HG03066 (cell line): ENCODE results near the gene GPRC5A.
"Not testable (repeated sequence)": the region's sequence is repeated elsewhere in the genome, so short reads cannot be mapped to it uniquely, and the experiment has no call there.

Experiments used
- ATAC-seq: cut with Tn5 transposase; IDR thresholded peaks from one replicate; pipeline ENCODE4 v1.9.1; 2021; ENCODE audit warnings: low read depth; ENCODE audit not compliant: unreplicated experiment

Gene GPRC5A

GRCh38 chr12:12891080-12891880 is at the start of gene GPRC5A:
TSS of gene GPRC5A (plus strand) at chr12:12891562. CDS start at chr12:12908250, 16,688 bp downstream.
- peak; percentile 40 for ATAC-seq

GRCh38 chr12:12845794-12846243 is 45.5 kb upstream of the GPRC5A start:
- ATAC-seq: no peak

GRCh38 chr12:12846780-12847179 is 44.6 kb upstream of the GPRC5A start:
- not testable (repeated sequence) for ATAC-seq

- no peak for ATAC-seq
Observed at GRCh38 chr12:12853435-12853834, 37.9 kb upstream of the GPRC5A start.

GRCh38 chr12:12859690-12860089 is 31.7 kb upstream of the GPRC5A start:
- ATAC-seq: no peak

- ATAC-seq: no peak
Observed at GRCh38 chr12:12864243-12864642, 27.1 kb upstream of the GPRC5A start.

- no peak for ATAC-seq
Observed at GRCh38 chr12:12868477-12869235, 22.7 kb upstream of the GPRC5A start.

- ATAC-seq: no peak
Observed at GRCh38 chr12:12870465-12870864, 20.9 kb upstream of the GPRC5A start.

- ATAC-seq: no peak
Observed at GRCh38 chr12:12871587-12872138, 19.7 kb upstream of the GPRC5A start.

GRCh38 chr12:12872139-12872933 is 19.0 kb upstream of the GPRC5A start:
- no peak for ATAC-seq

- no peak for ATAC-seq
Observed at GRCh38 chr12:12872934-12873275, 18.5 kb upstream of the GPRC5A start.

- no peak for ATAC-seq
Observed at GRCh38 chr12:12874029-12874428, 17.3 kb upstream of the GPRC5A start.

- not testable (repeated sequence) for ATAC-seq
Observed at GRCh38 chr12:12875301-12875700, 16.1 kb upstream of the GPRC5A start.

- no peak for ATAC-seq
Observed at GRCh38 chr12:12877153-12877768, 14.1 kb upstream of the GPRC5A start.

- no peak for ATAC-seq
Observed at GRCh38 chr12:12877781-12878455, 13.4 kb upstream of the GPRC5A start.

- no peak for ATAC-seq
Observed at GRCh38 chr12:12880537-12880936, 10.8 kb upstream of the GPRC5A start.

- ATAC-seq: no peak
Observed at GRCh38 chr12:12881151-12881909, 10.0 kb upstream of the GPRC5A start.

GRCh38 chr12:12882288-12882687 is 9.1 kb upstream of the GPRC5A start:
- ATAC-seq: no peak
